ENCODE measurements around the gene DDX47.

DNA sequence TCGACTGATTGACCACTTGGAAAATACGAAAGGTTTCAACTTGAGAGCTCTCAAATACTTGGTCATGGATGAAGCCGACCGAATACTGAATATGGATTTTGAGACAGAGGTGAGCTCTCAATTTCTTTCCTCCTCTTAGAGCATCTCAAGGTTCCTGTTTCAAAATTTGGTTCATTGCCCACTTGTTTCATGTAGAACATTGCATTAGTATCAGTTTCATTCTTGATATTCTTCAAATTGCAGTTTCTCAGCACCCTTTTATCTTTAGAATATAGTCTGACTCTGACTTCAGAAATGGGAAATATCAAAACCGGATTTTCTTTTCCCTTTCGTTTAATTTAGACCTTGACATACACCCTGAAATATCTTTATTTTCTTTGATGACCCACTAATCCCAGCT lies 8.8 kb downstream of the DDX47 start:
- TF ChIP-seq POLR2A (IDR thresholded peaks at IDR 0.05) (no peak), POLR2AphosphoS5 (IDR thresholded peaks at IDR 0.05) (no peak)
- TF ChIP-seq, protein P1, sequence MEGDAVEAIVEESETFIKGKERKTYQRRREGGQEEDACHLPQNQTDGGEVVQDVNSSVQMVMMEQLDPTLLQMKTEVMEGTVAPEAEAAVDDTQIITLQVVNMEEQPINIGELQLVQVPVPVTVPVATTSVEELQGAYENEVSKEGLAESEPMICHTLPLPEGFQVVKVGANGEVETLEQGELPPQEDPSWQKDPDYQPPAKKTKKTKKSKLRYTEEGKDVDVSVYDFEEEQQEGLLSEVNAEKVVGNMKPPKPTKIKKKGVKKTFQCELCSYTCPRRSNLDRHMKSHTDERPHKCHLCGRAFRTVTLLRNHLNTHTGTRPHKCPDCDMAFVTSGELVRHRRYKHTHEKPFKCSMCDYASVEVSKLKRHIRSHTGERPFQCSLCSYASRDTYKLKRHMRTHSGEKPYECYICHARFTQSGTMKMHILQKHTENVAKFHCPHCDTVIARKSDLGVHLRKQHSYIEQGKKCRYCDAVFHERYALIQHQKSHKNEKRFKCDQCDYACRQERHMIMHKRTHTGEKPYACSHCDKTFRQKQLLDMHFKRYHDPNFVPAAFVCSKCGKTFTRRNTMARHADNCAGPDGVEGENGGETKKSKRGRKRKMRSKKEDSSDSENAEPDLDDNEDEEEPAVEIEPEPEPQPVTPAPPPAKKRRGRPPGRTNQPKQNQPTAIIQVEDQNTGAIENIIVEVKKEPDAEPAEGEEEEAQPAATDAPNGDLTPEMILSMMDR (IDR thresholded peaks at IDR 0.05 in 8 of 11, conservative IDR thresholded peaks at IDR 0.05 in 3 of 11), result no peak
